Measurements from ENCODE around the gene TDRD9.

Gene TDRD9, protein sequence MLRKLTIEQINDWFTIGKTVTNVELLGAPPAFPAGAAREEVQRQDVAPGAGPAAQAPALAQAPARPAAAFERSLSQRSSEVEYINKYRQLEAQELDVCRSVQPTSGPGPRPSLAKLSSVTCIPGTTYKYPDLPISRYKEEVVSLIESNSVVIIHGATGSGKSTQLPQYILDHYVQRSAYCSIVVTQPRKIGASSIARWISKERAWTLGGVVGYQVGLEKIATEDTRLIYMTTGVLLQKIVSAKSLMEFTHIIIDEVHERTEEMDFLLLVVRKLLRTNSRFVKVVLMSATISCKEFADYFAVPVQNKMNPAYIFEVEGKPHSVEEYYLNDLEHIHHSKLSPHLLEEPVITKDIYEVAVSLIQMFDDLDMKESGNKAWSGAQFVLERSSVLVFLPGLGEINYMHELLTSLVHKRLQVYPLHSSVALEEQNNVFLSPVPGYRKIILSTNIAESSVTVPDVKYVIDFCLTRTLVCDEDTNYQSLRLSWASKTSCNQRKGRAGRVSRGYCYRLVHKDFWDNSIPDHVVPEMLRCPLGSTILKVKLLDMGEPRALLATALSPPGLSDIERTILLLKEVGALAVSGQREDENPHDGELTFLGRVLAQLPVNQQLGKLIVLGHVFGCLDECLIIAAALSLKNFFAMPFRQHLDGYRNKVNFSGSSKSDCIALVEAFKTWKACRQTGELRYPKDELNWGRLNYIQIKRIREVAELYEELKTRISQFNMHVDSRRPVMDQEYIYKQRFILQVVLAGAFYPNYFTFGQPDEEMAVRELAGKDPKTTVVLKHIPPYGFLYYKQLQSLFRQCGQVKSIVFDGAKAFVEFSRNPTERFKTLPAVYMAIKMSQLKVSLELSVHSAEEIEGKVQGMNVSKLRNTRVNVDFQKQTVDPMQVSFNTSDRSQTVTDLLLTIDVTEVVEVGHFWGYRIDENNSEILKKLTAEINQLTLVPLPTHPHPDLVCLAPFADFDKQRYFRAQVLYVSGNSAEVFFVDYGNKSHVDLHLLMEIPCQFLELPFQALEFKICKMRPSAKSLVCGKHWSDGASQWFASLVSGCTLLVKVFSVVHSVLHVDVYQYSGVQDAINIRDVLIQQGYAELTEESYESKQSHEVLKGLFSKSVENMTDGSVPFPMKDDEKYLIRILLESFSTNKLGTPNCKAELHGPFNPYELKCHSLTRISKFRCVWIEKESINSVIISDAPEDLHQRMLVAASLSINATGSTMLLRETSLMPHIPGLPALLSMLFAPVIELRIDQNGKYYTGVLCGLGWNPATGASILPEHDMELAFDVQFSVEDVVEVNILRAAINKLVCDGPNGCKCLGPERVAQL (N-terminal part only)

GRCh38 chr14:103928011-103928890 lies at the start of gene TDRD9:
TSS of gene TDRD9 (plus strand) at chr14:103928456. CDS start at chr14:103928510, 54 bp downstream.
- no peak within 1 kb of the TSS for H3K27ac ChIP-seq (ENCODE audit: low read depth, low read length)
- H3K9ac ChIP-seq (ENCODE audit: low read length in 5 of 5): no peak within 1 kb of the TSS
- H3K4me3 ChIP-seq (ENCODE audit: low read depth in 1 of 5, low read length in 5 of 5): no peak within 1 kb of the TSS
- H3K9me3 ChIP-seq (ENCODE audit: control insufficient read depth in 5 of 5, low read length in 5 of 5): no peaks in the 10 kb centered on the region
- H3K36me3 ChIP-seq (ENCODE audit: control insufficient read depth in 5 of 5, insufficient read depth in 5 of 5, low read length in 5 of 5): no peaks in the 10 kb centered on the region
- peaks cover 0 to 13% (median 4%) of the 10 kb centered on the region in 5 donors for H3K27me3 ChIP-seq (ENCODE audit: control insufficient read depth in 5 of 5, insufficient read depth in 4 of 5, low read length in 5 of 5)
- H3K4me1 ChIP-seq (ENCODE audit: control insufficient read depth in 5 of 5, insufficient read depth in 5 of 5, low read length in 5 of 5): no peaks in the 10 kb centered on the region

- Histone ChIP-seq H3K9me3 (ENCODE audit: control insufficient read depth in 5 of 5, low read length in 5 of 5) (no peaks in the 10 kb centered on the region), H3K4me3 (ENCODE audit: low read depth in 1 of 5, low read length in 5 of 5) (peak overlapping the region in 1 of 5 donors; percentile 47), H3K9ac (ENCODE audit: low read length in 5 of 5) (no peak overlapping the region), H3K36me3 (ENCODE audit: control insufficient read depth in 5 of 5, insufficient read depth in 5 of 5, low read length in 5 of 5) (no peaks in the 10 kb centered on the region), H3K27ac (ENCODE audit: low read depth, low read length) (peak overlapping the region; percentile 50), H3K4me1 (ENCODE audit: control insufficient read depth in 5 of 5, insufficient read depth in 5 of 5, low read length in 5 of 5) (peaks cover 17 to 39% (median 28%) of the 10 kb centered on the region in 5 donors), H3K27me3 (ENCODE audit: control insufficient read depth in 5 of 5, insufficient read depth in 4 of 5, low read length in 5 of 5) (peaks cover 0 to 3% (median 2%) of the 10 kb centered on the region in 5 donors)
These were observed 49.1 kb upstream of the TDRD9 start for GRCh38 chr14:103879118-103879569.

DNA sequence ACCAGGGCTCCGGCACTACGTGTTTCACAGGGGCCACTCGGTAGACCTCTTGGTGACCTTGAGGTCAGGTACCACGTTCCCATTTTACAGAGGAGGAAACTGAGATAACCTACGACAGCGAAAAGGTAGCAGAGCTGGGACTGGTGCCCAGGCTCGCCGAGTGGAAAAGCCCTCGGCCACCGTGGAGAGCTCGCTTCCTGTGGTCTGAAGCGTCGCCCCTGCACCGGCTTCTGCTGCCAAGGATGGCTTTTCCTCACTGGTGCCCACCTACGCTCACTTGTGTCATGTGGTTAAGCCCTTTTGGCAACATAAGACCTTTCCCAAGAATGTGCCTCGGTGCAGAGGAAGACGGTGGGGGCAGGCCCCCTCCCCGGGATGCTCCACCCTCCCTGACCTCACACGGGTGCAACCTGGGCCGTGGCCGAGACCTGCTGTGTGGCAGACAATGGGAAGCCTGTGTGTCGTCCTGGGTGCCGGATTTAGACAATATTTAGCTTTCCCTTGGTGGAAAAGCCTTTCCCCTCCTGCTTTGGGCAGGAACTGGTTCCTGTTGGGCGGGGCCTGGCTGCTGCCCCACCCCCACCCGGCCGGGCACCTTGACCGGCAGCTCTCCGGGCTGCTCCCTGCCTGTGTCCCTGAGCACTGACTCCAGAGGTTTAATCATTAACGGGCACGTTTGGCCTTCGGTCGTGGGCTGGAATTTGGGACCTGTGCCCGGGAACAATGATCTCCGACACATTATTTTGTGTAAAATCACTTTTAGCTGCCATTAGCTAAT lies 48.5 kb upstream of the TDRD9 start:
- Histone ChIP-seq H3K27me3 (ENCODE audit: control insufficient read depth in 5 of 5, insufficient read depth in 4 of 5, low read length in 5 of 5) (peaks cover 0 to 3% (median 0%) of the 10 kb centered on the region in 5 donors), H3K9ac (ENCODE audit: low read length in 5 of 5) (peak overlapping the region in 3 of 5 donors; percentile 25 to 53 (median 41)), H3K4me3 (ENCODE audit: low read depth in 1 of 5, low read length in 5 of 5) (peak overlapping the region; percentile 45 to 67 (median 47)), H3K36me3 (ENCODE audit: control insufficient read depth in 5 of 5, insufficient read depth in 5 of 5, low read length in 5 of 5) (no peaks in the 10 kb centered on the region), H3K27ac (ENCODE audit: low read depth, low read length) (peak overlapping the region; percentile 50), H3K9me3 (ENCODE audit: control insufficient read depth in 5 of 5, low read length in 5 of 5) (no peaks in the 10 kb centered on the region), H3K4me1 (ENCODE audit: control insufficient read depth in 5 of 5, insufficient read depth in 5 of 5, low read length in 5 of 5) (peaks cover 17 to 39% (median 28%) of the 10 kb centered on the region in 5 donors)

GRCh38 chr14:103880348-103881267 lies 47.6 kb upstream of the TDRD9 start:
- Histone ChIP-seq H3K27me3 (ENCODE audit: control insufficient read depth in 5 of 5, insufficient read depth in 4 of 5, low read length in 5 of 5) (peaks cover 0 to 10% (median 0%) of the 10 kb centered on the region in 5 donors), H3K36me3 (ENCODE audit: control insufficient read depth in 5 of 5, insufficient read depth in 5 of 5, low read length in 5 of 5) (no peaks in the 10 kb centered on the region), H3K4me1 (ENCODE audit: control insufficient read depth in 5 of 5, insufficient read depth in 5 of 5, low read length in 5 of 5) (peaks cover 17 to 39% (median 28%) of the 10 kb centered on the region in 5 donors), H3K4me3 (ENCODE audit: low read depth in 1 of 5, low read length in 5 of 5) (peak overlapping the region; percentile 45 to 67 (median 47)), H3K9ac (ENCODE audit: low read length in 5 of 5) (peak overlapping the region in 3 of 5 donors; percentile 25 to 53 (median 41)), H3K27ac (ENCODE audit: low read depth, low read length) (peak overlapping the region; percentile 50), H3K9me3 (ENCODE audit: control insufficient read depth in 5 of 5, low read length in 5 of 5) (no peaks in the 10 kb centered on the region)

DNA sequence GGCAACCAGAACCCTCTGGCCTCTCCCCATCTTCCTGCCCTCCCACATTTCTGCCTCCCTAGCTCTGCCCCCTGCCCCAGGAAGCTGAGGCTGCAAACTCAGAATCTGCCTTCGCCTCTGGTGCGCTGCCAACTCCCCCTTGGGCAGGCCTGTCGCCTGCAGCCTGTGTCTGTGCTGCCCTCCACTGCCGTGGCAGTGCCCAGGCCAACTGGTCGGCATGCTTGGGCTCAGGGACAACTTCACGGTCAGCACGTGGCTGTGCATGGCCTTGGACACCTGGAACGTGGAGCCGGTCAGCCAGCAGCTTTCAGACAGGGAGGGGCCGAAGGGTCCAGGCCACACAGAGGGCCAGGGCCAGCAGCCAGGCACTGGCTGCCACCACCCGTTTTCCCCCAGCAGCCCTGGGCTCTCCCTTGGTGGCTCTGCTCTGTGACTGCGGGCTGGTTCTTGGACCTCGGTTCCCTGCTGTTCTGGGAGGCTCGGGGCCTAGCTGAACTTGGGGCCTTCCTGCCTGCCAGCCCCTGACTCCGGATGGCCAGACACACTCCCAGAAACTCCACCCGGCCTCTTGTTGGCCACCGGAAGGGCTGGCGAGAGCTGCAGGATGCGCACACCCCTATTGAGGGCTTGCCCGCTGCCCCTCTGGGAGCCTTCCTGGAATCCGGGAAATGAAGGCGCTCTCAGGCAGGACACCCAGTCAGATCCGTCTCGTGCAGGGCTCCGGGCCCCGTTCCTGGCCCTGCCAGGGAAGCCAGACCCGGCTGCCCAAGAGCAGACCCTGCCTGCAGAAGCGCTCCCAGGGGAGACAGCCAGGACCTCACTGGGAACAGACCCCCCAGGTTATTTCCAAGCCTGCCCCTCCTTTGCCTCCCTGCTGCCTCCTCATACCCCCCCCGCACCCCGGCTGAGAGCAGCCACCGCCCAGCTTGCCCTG lies 46.7 kb upstream of the TDRD9 start:
- Histone ChIP-seq H3K4me1 (ENCODE audit: control insufficient read depth in 5 of 5, insufficient read depth in 5 of 5, low read length in 5 of 5) (peaks cover 17 to 39% (median 31%) of the 10 kb centered on the region in 5 donors), H3K4me3 (ENCODE audit: low read depth in 1 of 5, low read length in 5 of 5) (peak overlapping the region in 1 of 5 donors; percentile 47), H3K9me3 (ENCODE audit: control insufficient read depth in 5 of 5, low read length in 5 of 5) (no peaks in the 10 kb centered on the region), H3K9ac (ENCODE audit: low read length in 5 of 5) (peak overlapping the region in 1 of 5 donors; percentile 30), H3K36me3 (ENCODE audit: control insufficient read depth in 5 of 5, insufficient read depth in 5 of 5, low read length in 5 of 5) (no peaks in the 10 kb centered on the region), H3K27me3 (ENCODE audit: control insufficient read depth in 5 of 5, insufficient read depth in 4 of 5, low read length in 5 of 5) (peaks cover 0 to 12% (median 1%) of the 10 kb centered on the region in 5 donors), H3K27ac (ENCODE audit: low read depth, low read length) (peak overlapping the region; percentile 41)

GRCh38 chr14:103882503-103883262 lies 45.6 kb upstream of the TDRD9 start:
- Histone ChIP-seq H3K9ac (ENCODE audit: low read length in 5 of 5) (no peak overlapping the region), H3K27me3 (ENCODE audit: control insufficient read depth in 5 of 5, insufficient read depth in 4 of 5, low read length in 5 of 5) (peaks cover 0 to 12% (median 4%) of the 10 kb centered on the region in 5 donors), H3K4me3 (ENCODE audit: low read depth in 1 of 5, low read length in 5 of 5) (no peak overlapping the region), H3K9me3 (ENCODE audit: control insufficient read depth in 5 of 5, low read length in 5 of 5) (no peaks in the 10 kb centered on the region), H3K4me1 (ENCODE audit: control insufficient read depth in 5 of 5, insufficient read depth in 5 of 5, low read length in 5 of 5) (peaks cover 16 to 37% (median 31%) of the 10 kb centered on the region in 5 donors), H3K27ac (ENCODE audit: low read depth, low read length) (no peak overlapping the region), H3K36me3 (ENCODE audit: control insufficient read depth in 5 of 5, insufficient read depth in 5 of 5, low read length in 5 of 5) (no peaks in the 10 kb centered on the region)

- Histone ChIP-seq H3K4me1 (ENCODE audit: control insufficient read depth in 5 of 5, insufficient read depth in 5 of 5, low read length in 5 of 5) (peaks cover 16 to 37% (median 31%) of the 10 kb centered on the region in 5 donors), H3K4me3 (ENCODE audit: low read depth in 1 of 5, low read length in 5 of 5) (no peak overlapping the region), H3K9me3 (ENCODE audit: control insufficient read depth in 5 of 5, low read length in 5 of 5) (no peaks in the 10 kb centered on the region), H3K27ac (ENCODE audit: low read depth, low read length) (no peak overlapping the region), H3K27me3 (ENCODE audit: control insufficient read depth in 5 of 5, insufficient read depth in 4 of 5, low read length in 5 of 5) (peaks cover 0 to 12% (median 4%) of the 10 kb centered on the region in 5 donors), H3K9ac (ENCODE audit: low read length in 5 of 5) (no peak overlapping the region), H3K36me3 (ENCODE audit: control insufficient read depth in 5 of 5, insufficient read depth in 5 of 5, low read length in 5 of 5) (no peaks in the 10 kb centered on the region)
These were observed 45.1 kb upstream of the TDRD9 start for GRCh38 chr14:103883263-103883523.
